Measurements from ENCODE around the gene LAD1. TPM values are rescaled to one million over a fixed set of nuclear protein-coding genes. Genes with fewer than 3 reads are reported as not detected.

The LAD1 gene
- total RNA-seq, 1 donor from 2014 or later: 38.0 TPM

- Mint-ChIP-seq H3K27me3 (peaks cover 25% of the 10 kb centered on the region), H3K4me1 (ENCODE audit: low read depth) (peaks cover 4% of the 10 kb centered on the region), H3K36me3 (ENCODE audit: insufficient read depth) (no peaks in the 10 kb centered on the region), H3K9me3 (ENCODE audit: low read depth) (no peaks in the 10 kb centered on the region), H3K4me3 (ENCODE audit: low read depth) (no peak overlapping the region), H3K27ac (no peak overlapping the region)
- TF ChIP-seq CTCF (IDR thresholded peaks at IDR 0.05; ENCODE audit: unreplicated experiment): peak; percentile 94
- peak; percentile 48 for DNase-seq (ENCODE audit: low spot score, unreplicated experiment)
Observed at GRCh38 chr1:201361652-201362504, 37.2 kb downstream of the LAD1 start.

GRCh38 chr1:201360901-201361651, 38.0 kb downstream of the LAD1 start:
- no peaks in the 10 kb centered on the region for H3K36me3 Mint-ChIP-seq (ENCODE audit: insufficient read depth)
- H3K27ac Mint-ChIP-seq: no peak overlapping the region
- peaks cover 4% of the 10 kb centered on the region for H3K4me1 Mint-ChIP-seq (ENCODE audit: low read depth)
- peaks cover 25% of the 10 kb centered on the region for H3K27me3 Mint-ChIP-seq
- no peak for DNase-seq (ENCODE audit: low spot score, unreplicated experiment)
- H3K9me3 Mint-ChIP-seq (ENCODE audit: low read depth): no peaks in the 10 kb centered on the region
- no peak for TF ChIP-seq CTCF (IDR thresholded peaks at IDR 0.05; ENCODE audit: unreplicated experiment)
- no peak overlapping the region for H3K4me3 Mint-ChIP-seq (ENCODE audit: low read depth)

- Mint-ChIP-seq H3K4me1 (ENCODE audit: low read depth) (peaks cover 4% of the 10 kb centered on the region), H3K9me3 (ENCODE audit: low read depth) (no peaks in the 10 kb centered on the region), H3K27ac (no peak overlapping the region), H3K36me3 (ENCODE audit: insufficient read depth) (no peaks in the 10 kb centered on the region), H3K27me3 (peaks cover 25% of the 10 kb centered on the region), H3K4me3 (ENCODE audit: low read depth) (no peak overlapping the region)
- no peak for DNase-seq (ENCODE audit: low spot score, unreplicated experiment)
- no peak for TF ChIP-seq CTCF (IDR thresholded peaks at IDR 0.05; ENCODE audit: unreplicated experiment)
Observed at GRCh38 chr1:201360486-201360885, 38.6 kb downstream of the LAD1 start.

- H3K27ac Mint-ChIP-seq: no peak overlapping the region
- peaks cover 28% of the 10 kb centered on the region for H3K27me3 Mint-ChIP-seq
- H3K36me3 Mint-ChIP-seq (ENCODE audit: insufficient read depth): no peaks in the 10 kb centered on the region
- no peaks in the 10 kb centered on the region for H3K9me3 Mint-ChIP-seq (ENCODE audit: low read depth)
- peaks cover 4% of the 10 kb centered on the region for H3K4me1 Mint-ChIP-seq (ENCODE audit: low read depth)
- DNase-seq (ENCODE audit: low spot score, unreplicated experiment): no peak
- no peak overlapping the region for H3K4me3 Mint-ChIP-seq (ENCODE audit: low read depth)
- no peak for TF ChIP-seq CTCF (IDR thresholded peaks at IDR 0.05; ENCODE audit: unreplicated experiment)
Observed at GRCh38 chr1:201359873-201360210, 39.3 kb downstream of the LAD1 start.

GRCh38 chr1:201359031-201359872, 39.9 kb downstream of the LAD1 start:
- Mint-ChIP-seq H3K27me3 (peaks cover 28% of the 10 kb centered on the region), H3K36me3 (ENCODE audit: insufficient read depth) (no peaks in the 10 kb centered on the region), H3K27ac (no peak overlapping the region), H3K4me3 (ENCODE audit: low read depth) (no peak overlapping the region), H3K9me3 (ENCODE audit: low read depth) (no peaks in the 10 kb centered on the region), H3K4me1 (ENCODE audit: low read depth) (peaks cover 4% of the 10 kb centered on the region)
- DNase-seq (ENCODE audit: low spot score, unreplicated experiment): no peak
- no peak for TF ChIP-seq CTCF (IDR thresholded peaks at IDR 0.05; ENCODE audit: unreplicated experiment)

Data from progenitor cell of endocrine pancreas (in vitro differentiated cells).